A673 (cell line): ENCODE data around the gene ST7. TPM values are rescaled to one million over a fixed set of nuclear protein-coding genes. Genes with fewer than 3 reads are reported as not detected.

Experiments used
- BruUV-seq: library from RNA; stranded (reverse); fragments of 400-500 nt; replicated peaks from 2 replicates; lab custom pipeline; 2021; lab: Mats Ljungman, UMichigan
- CTCF ChIA-PET: fragments of 300-600 bp; sonication (Branson Sonifier 250); formaldehyde crosslinking; loops from one replicate; lab custom pipeline; 2022; ENCODE audit warnings: antibody characterized with exemption; lab: Charles Lee
- POLR2A ChIA-PET: fragments of 300-600 bp; sonication (Branson Sonifier 250); formaldehyde crosslinking; loops from one replicate; lab custom pipeline; 2022; ENCODE audit warnings: antibody characterized with exemption; ENCODE audit not compliant: low non-redundant PET; lab: Charles Lee
- DNase-seq: peaks from one replicate; pipeline ENCODE4 v3.0.0-alpha.2; 2015; ENCODE audit warnings: low spot score
- H3K27ac ChIP-seq: fragments of 200-600 bp; sonication (generic); 2 replicates; pipeline ENCODE4 v1.5.1; 2016; ENCODE audit warnings: mixed run types, low read depth, mild to moderate bottlenecking, mixed read lengths, antibody characterized with exemption, low read length; ENCODE audit not compliant: poor library complexity, severe bottlenecking
- H3K27me3 ChIP-seq: fragments of 200-600 bp; sonication (generic); replicated peaks from 2 replicates; pipeline ENCODE4 v1.6.1; 2017; ENCODE audit warnings: mixed run types, low read depth, mild to moderate bottlenecking, mixed read lengths, antibody characterized with exemption, low read length; ENCODE audit not compliant: insufficient read depth, poor library complexity
- H3K36me3 ChIP-seq: fragments of 200-600 bp; sonication (generic); 2 replicates; pipeline ENCODE4 v1.6.1; 2016; ENCODE audit warnings: mixed run types, mild to moderate bottlenecking, mixed read lengths, antibody characterized with exemption, low read length; ENCODE audit not compliant: insufficient read depth, poor library complexity, severe bottlenecking
- H3K4me1 ChIP-seq: fragments of 200-600 bp; sonication (generic); 2 replicates; pipeline ENCODE4 v1.6.1; 2017; ENCODE audit warnings: mixed run types, mild to moderate bottlenecking, mixed read lengths, antibody characterized with exemption, low read length; ENCODE audit not compliant: insufficient read depth, poor library complexity, severe bottlenecking
- H3K4me3 ChIP-seq: fragments of 200-600 bp; sonication (generic); 2 replicates; pipeline ENCODE4 v1.5.1; 2016; ENCODE audit warnings: low read depth, mixed run types, mild to moderate bottlenecking, mixed read lengths, low read length; ENCODE audit not compliant: poor library complexity, severe bottlenecking
- H3K9me3 ChIP-seq: fragments of 200-600 bp; sonication (generic); 2 replicates; pipeline ENCODE4 v1.6.1; 2016; ENCODE audit warnings: mixed run types, low read depth, mild to moderate bottlenecking, mixed read lengths, antibody characterized with exemption, low read length; ENCODE audit not compliant: poor library complexity, severe bottlenecking
- EZH2 ChIP-seq: fragments of 200-600 bp; sonication (generic); IDR thresholded peaks from 2 replicates; pipeline ENCODE4 v1.6.1; 2017; ENCODE audit warnings: borderline replicate concordance, low read depth, mild to moderate bottlenecking, mixed read lengths, antibody characterized with exemption, low read length; ENCODE audit not compliant: poor library complexity, severe bottlenecking
- intact Hi-C: fragments of 100-400 bp; cut with micrococcal nuclease; formaldehyde crosslinking; loops from one replicate; pipeline ENCODE4 v1.10.0; 2022; ENCODE audit not compliant: unreplicated experiment
- total RNA-seq: library from RNA; stranded (reverse); gene quantifications from 2 replicates; pipeline ENCODE4 v1.2.3, GENCODE V29; 2021
- TF ChIP-seq, protein P1 (sequence below): fragments of 300-800, 200-600 bp; sonication (generic); conservative IDR thresholded peaks from 2 replicates; pipeline ENCODE4 v1.5.1; 2017; ENCODE audit warnings: low read depth, mild to moderate bottlenecking, antibody characterized with exemption, low read length, moderate library complexity, mixed read lengths

The ST7 gene
- total RNA-seq, 1 experiment from 2014 or later, result 24.3 TPM

DNA sequence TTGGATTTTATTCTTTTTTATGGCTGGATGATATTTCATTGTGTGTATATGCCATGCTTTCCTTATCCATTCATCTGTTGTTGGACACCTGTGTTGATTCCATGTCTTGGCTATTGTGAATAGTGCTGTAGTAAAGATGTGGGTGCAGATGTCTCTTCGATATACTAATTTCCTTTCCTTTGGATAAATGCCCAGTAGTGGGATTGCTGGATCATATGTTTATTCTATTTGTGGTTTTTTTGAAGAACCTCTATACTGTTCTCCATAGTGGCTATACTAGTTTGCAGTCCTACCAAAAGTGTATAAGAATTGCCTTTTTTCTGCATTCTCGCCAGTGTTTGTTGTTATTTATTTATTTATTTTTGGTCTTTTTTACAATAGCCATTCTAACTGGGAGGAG lies 209.8 kb downstream of the ST7 start:
- CTCF ChIA-PET, result no interaction called here
- POLR2A ChIA-PET, result no interaction called here
- BruUV-seq, result no TSS peak
- no peaks in the 10 kb centered on the region for H3K27me3 ChIP-seq
- no peaks in the 10 kb centered on the region for H3K9me3 ChIP-seq
- no peaks in the 10 kb centered on the region for H3K4me1 ChIP-seq
- H3K4me3 ChIP-seq, result no peak overlapping the region
- intact Hi-C loops, result no loop called here
- TF ChIP-seq EZH2, result no peak
- TF ChIP-seq, protein P1, sequence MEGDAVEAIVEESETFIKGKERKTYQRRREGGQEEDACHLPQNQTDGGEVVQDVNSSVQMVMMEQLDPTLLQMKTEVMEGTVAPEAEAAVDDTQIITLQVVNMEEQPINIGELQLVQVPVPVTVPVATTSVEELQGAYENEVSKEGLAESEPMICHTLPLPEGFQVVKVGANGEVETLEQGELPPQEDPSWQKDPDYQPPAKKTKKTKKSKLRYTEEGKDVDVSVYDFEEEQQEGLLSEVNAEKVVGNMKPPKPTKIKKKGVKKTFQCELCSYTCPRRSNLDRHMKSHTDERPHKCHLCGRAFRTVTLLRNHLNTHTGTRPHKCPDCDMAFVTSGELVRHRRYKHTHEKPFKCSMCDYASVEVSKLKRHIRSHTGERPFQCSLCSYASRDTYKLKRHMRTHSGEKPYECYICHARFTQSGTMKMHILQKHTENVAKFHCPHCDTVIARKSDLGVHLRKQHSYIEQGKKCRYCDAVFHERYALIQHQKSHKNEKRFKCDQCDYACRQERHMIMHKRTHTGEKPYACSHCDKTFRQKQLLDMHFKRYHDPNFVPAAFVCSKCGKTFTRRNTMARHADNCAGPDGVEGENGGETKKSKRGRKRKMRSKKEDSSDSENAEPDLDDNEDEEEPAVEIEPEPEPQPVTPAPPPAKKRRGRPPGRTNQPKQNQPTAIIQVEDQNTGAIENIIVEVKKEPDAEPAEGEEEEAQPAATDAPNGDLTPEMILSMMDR, result no peak
- DNase-seq, result no peak
- no peak overlapping the region for H3K27ac ChIP-seq
- no peaks in the 10 kb centered on the region for H3K36me3 ChIP-seq

- H3K4me3 ChIP-seq, result no peak overlapping the region
- TF ChIP-seq, protein P1, result no peak
- no peak for TF ChIP-seq EZH2
- H3K27me3 ChIP-seq, result no peaks in the 10 kb centered on the region
- POLR2A ChIA-PET, result no interaction called here
- no TSS peak for BruUV-seq
- no peak for DNase-seq
- H3K27ac ChIP-seq, result no peak overlapping the region
- intact Hi-C loops, result no loop called here
- CTCF ChIA-PET, result no interaction called here
- H3K36me3 ChIP-seq, result no peaks in the 10 kb centered on the region
- H3K9me3 ChIP-seq, result no peaks in the 10 kb centered on the region
- no peaks in the 10 kb centered on the region for H3K4me1 ChIP-seq
Measured at GRCh38 chr7:117164620-117165019, 211.3 kb downstream of the ST7 start.

GRCh38 chr7:117165656-117166055 lies 212.4 kb downstream of the ST7 start:
- ChIA-PET CTCF (no interaction called here), POLR2A (no interaction called here)

More at GRCh38 chr7:117165656-117166055, 212.4 kb downstream of the ST7 start:
- no peak overlapping the region for H3K4me3 ChIP-seq
- H3K27me3 ChIP-seq, result no peaks in the 10 kb centered on the region
- DNase-seq, result no peak
- H3K9me3 ChIP-seq, result no peaks in the 10 kb centered on the region
- no peak overlapping the region for H3K27ac ChIP-seq
- no TSS peak for BruUV-seq
- intact Hi-C loops, result no loop called here
- no peaks in the 10 kb centered on the region for H3K4me1 ChIP-seq
- TF ChIP-seq, protein P1, result no peak
- no peak for TF ChIP-seq EZH2
- no peaks in the 10 kb centered on the region for H3K36me3 ChIP-seq
